ENCODE results near the gene RAPGEF5. TPM values are rescaled to one million over a fixed set of nuclear protein-coding genes. Genes with fewer than 3 reads are reported as not detected.

Gene RAPGEF5
- total and polyA plus RNA-seq, 10 of the 15 experiments (the other 5 are each of a cell fraction or from before 2014, with no cell fraction given) = 0.38 to 4.0 (median 1.6) TPM; not detected in 1

- TF ChIP-seq RBBP5 (conservative IDR thresholded peaks at IDR 0.05) (no peak), RB1 (IDR thresholded peaks at IDR 0.05; ENCODE audit: borderline replicate concordance) (peak; percentile 63; the same call in 1 of the 2 replicates), RCOR1 (conservative IDR thresholded peaks at IDR 0.05; ENCODE audit: low read depth, low read length) (no peak), CBFB (IDR thresholded peaks at IDR 0.05; ENCODE audit: low read depth) (no peak), CREB1 (IDR thresholded peaks at IDR 0.05; ENCODE audit: low read depth) (peak; percentile 41; the same call in 1 of the 2 replicates)
Observed at GRCh38 chr7:22082886-22083703, 273.9 kb downstream of the RAPGEF5 start (continued).

- Histone ChIP-seq H3K27me3 (replicated peaks in 1 of 2; ENCODE audit: control insufficient read depth in 2 of 2, insufficient read depth in 2 of 2, low read length in 1 of 2) (peaks cover 0 to 2% of the 10 kb centered on the region in 2 experiments; a peak in 2 of 4 replicates), H3K9me3 (replicated peaks; ENCODE audit: control insufficient read depth, insufficient read depth, low read length) (no peaks in the 10 kb centered on the region; the same call in 2 of the 3 replicates), H3K79me2 (ENCODE audit: control insufficient read depth, insufficient read depth, low read length) (no peaks in the 10 kb centered on the region), H3K27ac (ENCODE audit: control insufficient read depth, insufficient read depth) (no peak overlapping the region), H3K9ac (ENCODE audit: control insufficient read depth, insufficient read depth, low read length) (no peak overlapping the region), H3K4me3 (peak overlapping the region; percentile 64; the same call in 1 of the 2 replicates), H3K4me2 (ENCODE audit: control insufficient read depth, insufficient read depth) (peak overlapping the region; percentile 98), H2AFZ (ENCODE audit: control insufficient read depth, low read depth, low read length) (peak overlapping the region; percentile 97), H3K36me3 (ENCODE audit: control insufficient read depth in 2 of 2, insufficient read depth in 2 of 2, low read length in 1 of 2) (no peaks in the 10 kb centered on the region), H3K4me1 (ENCODE audit: control insufficient read depth, insufficient read depth, low read length) (peaks cover 6% of the 10 kb centered on the region; the same call in 1 of the 2 replicates), H4K20me1 (ENCODE audit: control insufficient read depth, insufficient read depth) (no peaks in the 10 kb centered on the region)
- in situ Hi-C loops (cut with MboI) = no loop called here
- 4% methylated on average over 10 of the region's 10 CpGs for WGBS (ENCODE audit: insufficient coverage, insufficient replicate concordance, low lambda C conversion rate, missing lambda C conversion rate)
- RAD21 ChIA-PET (ENCODE audit: unreplicated experiment) = interaction anchor here (0.6 to 1.7 kb wide), 5 partner anchors 83 to 829 kb away, joined by 3 to 5 read pairs (median 4); no protein-coding TSS in a partner anchor
- DNase-seq (ENCODE audit: low read depth, low spot score) (no peak), FAIRE-seq (no peak), ATAC-seq (peak; percentile 15)
- SMC1A ChIA-PET (ENCODE audit: uncharacterized antibody, unreplicated experiment) = interaction anchor here (1.0 to 1.3 kb wide), 4 partner anchors 10 to 669 kb away, joined by 3 to 4 read pairs (median 3); no protein-coding TSS in a partner anchor
- no TSS peak for BruUV-seq (replicated peaks)
- intact Hi-C loops (cut with micrococcal nuclease; ENCODE audit: unreplicated experiment) = loop anchor here (5.0 kb wide), 3 partner anchors 80 to 825 kb away; no protein-coding TSS in a partner anchor
- CTCF ChIA-PET = interaction anchor here (0.8 to 3.6 kb wide), 11 partner anchors 11 to 826 kb away, joined by 3 to 19 read pairs (median 5); no protein-coding TSS in a partner anchor
- POLR2A ChIA-PET = no interaction called here
- TF ChIP-seq NFIC (IDR thresholded peaks at IDR 0.05; ENCODE audit: low read depth, low read length) (no peak), SMAD1 (IDR thresholded peaks at IDR 0.05; ENCODE audit: low read depth, partially characterized antibody) (no peak), ZZZ3 (IDR thresholded peaks at IDR 0.05; ENCODE audit: control insufficient read depth, insufficient read length, low read depth) (no peak), TARDBP (IDR thresholded peaks at IDR 0.05; ENCODE audit: borderline replicate concordance) (no peak), CHD1 (IDR thresholded peaks at IDR 0.05; ENCODE audit: low read depth, low read length) (no peak), BHLHE40 (IDR thresholded peaks at IDR 0.05; ENCODE audit: borderline replicate concordance in 1 of 2, low read depth in 2 of 2, low read length in 1 of 2) (no peak), ATF2 (IDR thresholded peaks at IDR 0.05; ENCODE audit: low read length) (no peak), BACH1 (IDR thresholded peaks at IDR 0.05; ENCODE audit: borderline replicate concordance) (no peak), MLLT1 (IDR thresholded peaks at IDR 0.05) (no peak), ZBED1 (IDR thresholded peaks at IDR 0.05; ENCODE audit: borderline replicate concordance) (no peak), NFYB (IDR thresholded peaks at IDR 0.05; ENCODE audit: insufficient read depth, low read depth, low read length) (no peak), CBFB (IDR thresholded peaks at IDR 0.05; ENCODE audit: low read depth) (no peak), LARP7 (IDR thresholded peaks at IDR 0.05) (no peak), NKRF (conservative IDR thresholded peaks at IDR 0.05) (no peak)
Observed at GRCh38 chr7:22082553-22082885, 274.4 kb downstream of the RAPGEF5 start.

Data from GM12878 (cell line).